H9 (cell line): ENCODE measurements around the gene MGMT. TPM values are rescaled to one million over a fixed set of nuclear protein-coding genes. Genes with fewer than 3 reads are reported as not detected.
A peak's percentile ranks its signal among the peaks of the same experiment; 100 is the strongest.

Experiments used
- DNase-seq: peaks from one replicate; pipeline ENCODE4 v3.0.0-alpha.2; 2017
- H2AFZ ChIP-seq: one replicate; pipeline ENCODE4 v1.6.1; 2013; ENCODE audit warnings: mild to moderate bottlenecking, low read length, control low read depth, moderate library complexity
- H2AK5ac ChIP-seq: 2 replicates; pipeline ENCODE4 v1.6.1; 2013; ENCODE audit warnings: low read length, control low read depth, mixed read lengths; ENCODE audit not compliant: insufficient read length
- H2BK120ac ChIP-seq: one replicate; pipeline ENCODE4 v1.6.1; 2013; ENCODE audit warnings: low read depth, mild to moderate bottlenecking, low read length, control low read depth, inconsistent platforms; ENCODE audit not compliant: poor library complexity, severe bottlenecking
- H2BK12ac ChIP-seq: 2 replicates; pipeline ENCODE4 v1.6.1; 2013; ENCODE audit warnings: low read length, control low read depth, mixed read lengths, low read depth; ENCODE audit not compliant: insufficient read length
- H2BK15ac ChIP-seq: 2 replicates; pipeline ENCODE4 v1.6.1; 2013; ENCODE audit warnings: low read depth, low read length, control low read depth
- H2BK20ac ChIP-seq: one replicate; pipeline ENCODE4 v1.6.1; 2013; ENCODE audit warnings: low read depth, mild to moderate bottlenecking, low read length, control low read depth, inconsistent platforms; ENCODE audit not compliant: poor library complexity, severe bottlenecking
- H2BK5ac ChIP-seq: 2 replicates; pipeline ENCODE4 v1.6.1; 2013; ENCODE audit warnings: low read length, control low read depth, mixed read lengths; ENCODE audit not compliant: insufficient read length
- H3K14ac ChIP-seq: 2 replicates; pipeline ENCODE4 v1.6.1; 2013; ENCODE audit warnings: low read length, control low read depth; ENCODE audit not compliant: insufficient read depth
- H3K18ac ChIP-seq: 2 replicates; pipeline ENCODE4 v1.6.1; 2013; ENCODE audit warnings: low read depth, mild to moderate bottlenecking, mixed read lengths, low read length, control low read depth; ENCODE audit not compliant: insufficient read length
- H3K23ac ChIP-seq: 2 replicates; pipeline ENCODE4 v1.6.1; 2013; ENCODE audit warnings: low read length, control low read depth, mixed read lengths, low read depth; ENCODE audit not compliant: insufficient read length
- H3K23me2 ChIP-seq: 2 replicates; pipeline ENCODE4 v1.6.1; 2013; ENCODE audit warnings: low read depth, mild to moderate bottlenecking, mixed read lengths, low read length, control low read depth; ENCODE audit not compliant: insufficient read length, poor library complexity, severe bottlenecking
- H3K27ac ChIP-seq: 2 replicates; pipeline ENCODE4 v1.5.1; 2013; ENCODE audit warnings: low read length, control low read depth, mixed read lengths, low read depth; ENCODE audit not compliant: insufficient read length
- H3K27me3 ChIP-seq: 2 replicates; pipeline ENCODE4 v1.6.1; 2013; ENCODE audit warnings: low read length, control low read depth, inconsistent platforms; ENCODE audit not compliant: insufficient read depth
- H3K4ac ChIP-seq: 2 replicates; pipeline ENCODE4 v1.6.1; 2013; ENCODE audit warnings: low read depth, mild to moderate bottlenecking, control low read depth, inconsistent platforms, low read length, moderate library complexity
- H3K4me1 ChIP-seq: 2 replicates; pipeline ENCODE4 v1.6.1; 2013; ENCODE audit warnings: low read length, control low read depth, inconsistent platforms; ENCODE audit not compliant: insufficient read depth
- H3K4me2 ChIP-seq: 2 replicates; pipeline ENCODE4 v1.6.1; 2013; ENCODE audit warnings: low read length, control low read depth, mixed read lengths; ENCODE audit not compliant: insufficient read length, insufficient read depth
- H3K56ac ChIP-seq: 2 replicates; pipeline ENCODE4 v1.6.1; 2013; ENCODE audit warnings: low read depth, mild to moderate bottlenecking, mixed read lengths, low read length, control low read depth; ENCODE audit not compliant: insufficient read length
- H3K79me1 ChIP-seq: 2 replicates; pipeline ENCODE4 v1.6.1; 2013; ENCODE audit warnings: low read depth, mild to moderate bottlenecking, moderate library complexity, low read length, control low read depth, inconsistent platforms; ENCODE audit not compliant: insufficient read depth, poor library complexity, severe bottlenecking
- H3K79me2 ChIP-seq: 2 replicates; pipeline ENCODE4 v1.6.1; 2013; ENCODE audit warnings: low read length, control low read depth, inconsistent platforms; ENCODE audit not compliant: insufficient read depth
- H3K9ac ChIP-seq: 2 replicates; pipeline ENCODE4 v1.6.1; 2013; ENCODE audit warnings: low read length, control low read depth, mixed read lengths; ENCODE audit not compliant: insufficient read length; ENCODE audit errors: extremely low read depth
- H3K9me3 ChIP-seq: one replicate; pipeline ENCODE4 v1.6.1; 2013; ENCODE audit warnings: low read depth, low read length, inconsistent platforms; ENCODE audit not compliant: control insufficient read depth
- H3T11ph ChIP-seq: one replicate; pipeline ENCODE4 v1.6.1; 2013; ENCODE audit warnings: mild to moderate bottlenecking, low read length, control low read depth, inconsistent platforms
- H4K20me1 ChIP-seq: one replicate; pipeline ENCODE4 v1.6.1; 2013; ENCODE audit not compliant: control insufficient read depth, insufficient read length, insufficient read depth
- H4K5ac ChIP-seq: 2 replicates; pipeline ENCODE4 v1.6.1; 2013; ENCODE audit warnings: low read depth, mild to moderate bottlenecking, mixed read lengths, low read length, control low read depth; ENCODE audit not compliant: insufficient read length
- H4K8ac ChIP-seq: replicated peaks from 2 replicates; pipeline ENCODE4 v1.6.1; 2013; ENCODE audit warnings: low read length, control low read depth, mixed read lengths, low read depth; ENCODE audit not compliant: insufficient read length
- H4K91ac ChIP-seq: 2 replicates; pipeline ENCODE4 v1.6.1; 2013; ENCODE audit warnings: low read depth, mild to moderate bottlenecking, moderate library complexity, mixed read lengths, low read length, control low read depth; ENCODE audit not compliant: insufficient read length
- H3K27ac Mint-ChIP-seq, 3 experiments: 2 replicates in 2 of 3; 3 replicates in 1 of 3; pipeline ENCODE4 v1.8.0; 2020 to 2021; ENCODE audit warnings: mixed read lengths in 3 of 3, mild to moderate bottlenecking in 1 of 3, moderate library complexity in 1 of 3
- H3K27me3 Mint-ChIP-seq: 2 replicates; pipeline ENCODE4 v1.8.0; 2021; ENCODE audit warnings: low read depth, mild to moderate bottlenecking, moderate library complexity, mixed read lengths
- H3K36me3 Mint-ChIP-seq, 3 experiments: 2 replicates in 2 of 3; 3 replicates in 1 of 3; pipeline ENCODE4 v1.8.0; 2020 to 2021; ENCODE audit warnings: low read depth in 3 of 3, mixed read lengths in 3 of 3; ENCODE audit not compliant: insufficient read depth in 1 of 3
- H3K4me1 Mint-ChIP-seq, 2 experiments: 2 replicates each; pipeline ENCODE4 v1.8.0; 2020; ENCODE audit warnings: mixed read lengths in 2 of 2
- H3K4me3 Mint-ChIP-seq, 2 experiments: 2 replicates in 1 of 2; 3 replicates in 1 of 2; pipeline ENCODE4 v1.8.0; 2020 to 2021; ENCODE audit warnings: mild to moderate bottlenecking in 2 of 2, mixed read lengths in 2 of 2, moderate library complexity in 1 of 2
- H3K9me3 Mint-ChIP-seq, 2 experiments: 2 replicates in 1 of 2; 3 replicates in 1 of 2; pipeline ENCODE4 v1.8.0; 2020; ENCODE audit warnings: mild to moderate bottlenecking in 2 of 2, mixed read lengths in 2 of 2, moderate library complexity in 1 of 2
- CTCF ChIP-seq: fragments of 200-600 bp; sonication (generic); conservative IDR thresholded peaks from 3 replicates; pipeline ENCODE4 v1.8.0; 2021; ENCODE audit warnings: antibody characterized with exemption, mild to moderate bottlenecking
- WGBS: extraction: QIAGEN DNeasy Blood & Tissue Kit; methylation state at CpG from one replicate; pipeline ENCODE4 v1.1.7; 2013; ENCODE audit warnings: missing lambda C conversion rate, low lambda C conversion rate, mixed read lengths; ENCODE audit not compliant: insufficient read length; ENCODE audit errors: extremely low coverage; 5-methylcytosine and 5-hydroxymethylcytosine counted together
- total RNA-seq: library from RNA; stranded (reverse); gene quantifications from 2 replicates; pipeline ENCODE4 v1.2.1, GENCODE V29; 2021

Gene MGMT
- total RNA-seq, 1 experiment from 2014 or later: 18.4 TPM

GRCh38 chr10:129605986-129606518 is 139.0 kb downstream of the MGMT start:
- no peak overlapping the region for H2BK12ac ChIP-seq
- no peak overlapping the region for H2AK5ac ChIP-seq
- H2AFZ ChIP-seq: no peak overlapping the region
- peak overlapping the region; percentile 23 for H2BK5ac ChIP-seq
- no peak overlapping the region for H3K4me2 ChIP-seq
- no peak for TF ChIP-seq CTCF
- no peak overlapping the region for H3K56ac ChIP-seq
- no peaks in the 10 kb centered on the region for H4K20me1 ChIP-seq
- no peaks in the 10 kb centered on the region for H3K27me3 ChIP-seq
- no peak overlapping the region for H4K5ac ChIP-seq
- no peak overlapping the region for H4K8ac ChIP-seq
- peak overlapping the region; percentile 31; the same call in 1 of the 2 replicates for H3K14ac ChIP-seq
- no peak overlapping the region for H3K9ac ChIP-seq
- no peak overlapping the region for H2BK20ac ChIP-seq
- H3K4me1 ChIP-seq: peaks cover 4% of the 10 kb centered on the region; the same call in 1 of the 2 replicates
- no CpG with 5 or more reads among the region's 19 CpGs for WGBS
- no peak overlapping the region for H3K4ac ChIP-seq
- H3K79me2 ChIP-seq: no peaks in the 10 kb centered on the region
- H3K79me1 ChIP-seq: no peaks in the 10 kb centered on the region
- H3K23me2 ChIP-seq: no peaks in the 10 kb centered on the region
- no peak overlapping the region for H3K4me3 Mint-ChIP-seq
- H3K9me3 Mint-ChIP-seq: no peaks in the 10 kb centered on the region
- no peak overlapping the region for H2BK15ac ChIP-seq
- no peak overlapping the region for H4K91ac ChIP-seq
- H3T11ph ChIP-seq: no peak overlapping the region
- no peak overlapping the region for H3K18ac ChIP-seq
- H3K4me1 Mint-ChIP-seq: peaks cover 20 to 21% of the 10 kb centered on the region in 2 experiments
- H2BK120ac ChIP-seq: no peak overlapping the region
- H3K27me3 Mint-ChIP-seq: no peaks in the 10 kb centered on the region
- no peak overlapping the region for H3K27ac ChIP-seq
- peak overlapping the region in 1 of 3 experiments; percentile 16; a peak in 3 of 7 replicates for H3K27ac Mint-ChIP-seq
- H3K23ac ChIP-seq: peak overlapping the region; percentile 34
- H3K9me3 ChIP-seq: no peaks in the 10 kb centered on the region
- DNase-seq: no peak
- 0 out of 7 replicates have a peak, but pooled peaks cover 0 to 2% (median 0%) of the 10 kb centered on the region in 3 experiments for H3K36me3 Mint-ChIP-seq
